Lung (tissue), 12 donors: Measurements from ENCODE around the gene RPGRIP1L. TPM values are rescaled to one million over a fixed set of nuclear protein-coding genes. Genes with fewer than 3 reads are reported as not detected.
A peak's percentile ranks its signal among the peaks of the same experiment; 100 is the strongest.

Experiments
- ATAC-seq: fragments of 200-7000 bp; cut with Tn5 transposase; one replicate; pipeline ENCODE4 v1.9.1; 2020; ENCODE audit warnings: moderate number of reproducible peaks; ENCODE audit not compliant: insufficient read depth, low FRiP score
- DNase-seq, 3 donors: peaks; one replicate each; pipeline ENCODE4 v3.0.0-alpha.2; 2013 to 2017
- H3K27ac ChIP-seq, 2 donors: one replicate each; pipeline ENCODE4 v1.5.1; 2013; ENCODE audit warnings: mild to moderate bottlenecking in 2 of 2, moderate library complexity in 2 of 2, control low read depth in 1 of 2, inconsistent platforms in 1 of 2, low read depth in 1 of 2, low read length in 1 of 2
- H3K27me3 ChIP-seq, 3 donors: one replicate each; pipeline ENCODE4 v1.5.1; 2013; ENCODE audit warnings: low read length in 2 of 3; ENCODE audit not compliant: control insufficient read depth in 3 of 3, insufficient read depth in 3 of 3
- H3K36me3 ChIP-seq, 4 donors: one replicate each; pipeline ENCODE4 v1.5.1; 2013; ENCODE audit warnings: low read length in 4 of 4, mild to moderate bottlenecking in 1 of 4, moderate library complexity in 1 of 4; ENCODE audit not compliant: control insufficient read depth in 4 of 4, insufficient read depth in 4 of 4
- H3K4me1 ChIP-seq, 5 donors: one replicate each; pipeline ENCODE4 v1.5.1; 2013; ENCODE audit warnings: low read length in 5 of 5, mild to moderate bottlenecking in 2 of 5, moderate library complexity in 1 of 5; ENCODE audit not compliant: control insufficient read depth in 5 of 5, insufficient read depth in 5 of 5
- H3K4me3 ChIP-seq: one replicate; pipeline ENCODE4 v1.5.1; 2013; ENCODE audit warnings: mild to moderate bottlenecking, control low read depth, moderate library complexity
- H3K9ac ChIP-seq, 2 donors: one replicate each; pipeline ENCODE4 v1.5.1; 2013; ENCODE audit warnings: low read length in 2 of 2, control low read depth in 1 of 2; ENCODE audit not compliant: insufficient read depth in 1 of 2
- H3K9me3 ChIP-seq, 4 donors: one replicate each; pipeline ENCODE4 v1.5.1; 2013; ENCODE audit warnings: low read length in 3 of 4, mild to moderate bottlenecking in 1 of 4, moderate library complexity in 1 of 4; ENCODE audit not compliant: control insufficient read depth in 4 of 4, insufficient read depth in 3 of 4
- CTCF ChIP-seq: IDR thresholded peaks from 2 replicates; pipeline ENCODE4 v1.5.1; 2012; ENCODE audit warnings: mild to moderate bottlenecking; ENCODE audit errors: control extremely low read depth, extremely low read depth
- WGBS, 2 donors: extraction: QIAGEN DNeasy Blood & Tissue Kit; methylation state at CpG; one replicate each; pipeline ENCODE4 v1.1.7; 2013; 5-methylcytosine and 5-hydroxymethylcytosine counted together
- polyA plus RNA-seq, 2 donors: library from polyadenylated mRNA; stranded (reverse); fragments of 200-250 nt; gene quantifications; one replicate each; pipeline ENCODE4 v1.2.1, GENCODE V29; 2013
- total RNA-seq, 2 donors: library from RNA; depleted of rRNA in 1 of 2; stranded (reverse); fragments of >200 nt in 1 of 2; gene quantifications; one replicate each; pipeline ENCODE4 v1.2.1, GENCODE V29; 2014 to 2021
- donor health status: control.
- donor health status: control.
- donor health status: Bipolar disorder and iron deficiency.
- donor health status: healthy.
- donor health status: DM: yes; HTN: yes; CAD: no.

Gene RPGRIP1L
- total and polyA plus RNA-seq, 4 donors: 2.2 to 17.9 (median 6.2) TPM

GRCh38 chr16:53643474-53643873 is 60.2 kb downstream of the RPGRIP1L start:
- no peak for TF ChIP-seq CTCF
- H3K4me3 ChIP-seq: no peak overlapping the region
- H3K9ac ChIP-seq: no peak overlapping the region
- ATAC-seq (no peak), DNase-seq (no peak)
- H3K27me3 ChIP-seq: no peaks in the 10 kb centered on the region
- H3K9me3 ChIP-seq: peaks cover 0 to 12% (median 0%) of the 10 kb centered on the region in 4 donors
- H3K4me1 ChIP-seq: no peaks in the 10 kb centered on the region
- H3K36me3 ChIP-seq: peaks cover 2 to 20% (median 6%) of the 10 kb centered on the region in 4 donors
- WGBS, 2 donors: 91 to 92% methylated on average over 1 of the region's 1 CpG
- no peak overlapping the region for H3K27ac ChIP-seq

- no peak overlapping the region for H3K27ac ChIP-seq
- H3K9ac ChIP-seq: no peak overlapping the region
- ATAC-seq: peak; percentile 34
- no peak overlapping the region for H3K4me3 ChIP-seq
- H3K27me3 ChIP-seq: no peaks in the 10 kb centered on the region
- peaks cover 2 to 19% (median 7%) of the 10 kb centered on the region in 4 donors for H3K36me3 ChIP-seq
- peaks cover 0 to 12% (median 0%) of the 10 kb centered on the region in 4 donors for H3K9me3 ChIP-seq
- WGBS, 2 donors: 71 to 82% methylated on average over 5 of the region's 5 CpGs
- no peak for TF ChIP-seq CTCF
- DNase-seq: no peak
- no peaks in the 10 kb centered on the region for H3K4me1 ChIP-seq
Measured at GRCh38 chr16:53642094-53642493, 61.6 kb downstream of the RPGRIP1L start.

- H3K9ac ChIP-seq: no peak overlapping the region
- WGBS, 2 donors: 82 to 89% methylated on average over 2 of the region's 2 CpGs
Measured at GRCh38 chr16:53636978-53637377, 66.7 kb downstream of the RPGRIP1L start.

More at GRCh38 chr16:53636978-53637377, 66.7 kb downstream of the RPGRIP1L start:
- H3K27ac ChIP-seq: no peak overlapping the region
- H3K9me3 ChIP-seq: no peaks in the 10 kb centered on the region
- no peak for TF ChIP-seq CTCF
- no peak overlapping the region for H3K4me3 ChIP-seq
- H3K27me3 ChIP-seq: no peaks in the 10 kb centered on the region
- H3K36me3 ChIP-seq: peaks cover 4 to 6% (median 5%) of the 10 kb centered on the region in 4 donors
- DNase-seq (no peak), ATAC-seq (no peak)
- no peaks in the 10 kb centered on the region for H3K4me1 ChIP-seq
